ENCODE measurements around the gene OLFM1.

The OLFM1 gene

DNA sequence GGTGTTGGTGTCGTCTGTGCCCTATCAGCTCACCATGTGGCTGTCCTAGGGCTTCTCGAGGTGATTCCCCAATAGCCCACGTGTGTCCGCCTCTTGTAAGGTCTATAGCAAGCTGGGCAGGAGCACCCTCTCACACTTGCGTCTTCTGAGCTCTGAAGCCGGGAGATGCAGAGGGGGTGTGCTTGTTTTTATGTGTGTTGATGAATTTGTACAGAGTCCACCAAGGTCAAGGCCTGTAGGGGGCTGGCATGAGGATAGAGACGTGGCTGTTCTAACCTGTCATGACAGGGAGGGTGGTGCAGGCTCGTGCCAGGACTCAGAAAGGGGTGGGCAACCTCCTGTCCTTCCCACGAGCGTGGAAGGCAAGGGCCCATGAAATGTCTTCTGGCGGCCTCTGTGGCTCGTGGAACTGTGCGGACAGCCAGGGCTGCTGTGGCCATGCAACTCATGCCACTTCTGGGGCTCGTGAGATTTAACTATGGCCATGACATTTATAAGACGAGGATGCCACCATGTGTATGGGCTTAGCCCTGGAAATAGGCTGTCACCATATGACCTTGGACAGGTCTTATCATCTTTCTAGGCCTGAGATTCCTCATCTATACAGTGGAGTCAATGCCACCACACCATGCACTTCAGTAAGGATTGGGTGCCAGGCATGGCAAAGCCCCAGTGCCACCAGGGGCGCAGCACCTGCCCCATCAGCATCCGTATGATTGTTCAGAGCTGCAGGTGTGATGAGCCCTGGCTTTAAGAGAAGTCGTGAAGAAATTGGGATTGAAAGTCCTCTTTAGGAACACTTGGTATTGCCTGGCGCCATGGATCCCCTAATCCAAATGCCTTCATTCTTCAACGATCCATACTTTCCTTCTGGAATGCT lies 2.3 kb upstream of the OLFM1 start:
- no peak for TF ChIP-seq POLR2A (IDR thresholded peaks at IDR 0.05; ENCODE audit: low read depth, low read length)

GRCh38 chr9:135085830-135086546 lies 1.5 kb upstream of the OLFM1 start:
- FAIRE-seq, result peak; percentile 83
- TF ChIP-seq POLR2A (IDR thresholded peaks at IDR 0.05; ENCODE audit: low read depth, low read length), result no peak

More for the DNA sequence above, 2.3 kb upstream of the OLFM1 start:
- DNase-seq (ENCODE audit: insufficient read length, low spot score) (no peak), FAIRE-seq (no peak)

GRCh38 chr9:135086597-135087488 lies 625 bp upstream of the OLFM1 start:
- TF ChIP-seq POLR2A (IDR thresholded peaks at IDR 0.05; ENCODE audit: low read depth, low read length), result no peak
- DNase-seq (ENCODE audit: insufficient read length, low spot score) (no peak), FAIRE-seq (no peak)

More at GRCh38 chr9:135085830-135086546, 1.5 kb upstream of the OLFM1 start:
- peak; percentile 96 for DNase-seq (ENCODE audit: insufficient read length, low spot score)

DNA sequence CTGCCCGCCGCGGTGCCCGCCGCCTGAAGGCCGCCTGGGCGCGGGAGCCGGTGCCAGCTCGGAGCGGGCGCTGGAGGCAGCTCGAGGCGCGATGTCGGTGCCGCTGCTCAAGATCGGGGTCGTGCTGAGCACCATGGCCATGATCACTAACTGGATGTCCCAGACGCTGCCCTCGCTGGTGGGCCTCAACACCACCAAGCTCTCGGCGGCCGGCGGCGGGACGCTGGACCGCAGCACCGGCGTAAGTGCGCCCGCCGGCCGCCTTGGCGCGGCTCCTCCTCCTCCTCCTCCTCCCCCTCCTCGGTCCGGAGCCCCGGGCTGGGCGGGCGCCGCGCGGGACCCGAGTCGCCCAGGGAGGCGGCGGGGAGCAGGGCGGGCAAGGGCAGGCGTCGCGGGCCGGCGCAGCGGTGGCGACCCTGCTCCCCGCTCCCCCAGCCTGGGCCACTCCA lies 455 bp downstream of the OLFM1 start:
- no peak for FAIRE-seq
- TF ChIP-seq POLR2A (IDR thresholded peaks at IDR 0.05; ENCODE audit: low read depth, low read length), result no peak
- no peak for DNase-seq (ENCODE audit: insufficient read length, low spot score)

DNA sequence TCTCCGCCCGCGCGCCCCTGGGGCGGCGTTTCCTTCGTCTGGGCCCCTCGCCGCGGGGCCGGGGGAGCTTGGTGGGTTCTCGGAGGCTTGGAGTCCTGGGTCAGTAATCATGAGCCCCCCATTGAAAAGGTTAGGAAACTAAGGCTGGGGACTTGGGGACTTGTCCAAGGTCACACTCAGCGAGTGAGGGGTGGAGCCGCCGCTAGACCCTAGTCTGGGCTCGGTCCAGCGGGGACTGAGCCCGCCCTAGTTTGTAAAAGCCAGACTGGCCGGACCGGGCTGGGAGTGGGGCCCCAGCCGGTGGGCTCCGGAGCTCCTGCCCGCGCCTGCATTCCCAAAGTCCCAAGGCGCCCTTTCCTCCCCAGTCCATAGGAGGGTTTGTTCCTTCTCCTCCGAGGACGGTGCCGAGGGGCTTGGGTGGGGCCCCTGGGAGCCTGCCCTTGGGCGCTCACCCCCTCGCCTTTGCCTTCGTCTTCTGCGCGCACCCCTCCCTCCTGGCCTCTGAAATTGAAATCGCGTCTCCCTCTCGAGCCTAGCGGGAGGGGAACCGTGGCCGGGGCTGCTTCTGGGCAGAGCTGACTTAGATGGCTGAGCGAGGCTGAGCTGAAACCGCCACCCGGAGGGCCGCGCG lies 995 bp downstream of the OLFM1 start:
- TF ChIP-seq POLR2A (IDR thresholded peaks at IDR 0.05; ENCODE audit: low read depth, low read length), result no peak
- FAIRE-seq (no peak), DNase-seq (ENCODE audit: insufficient read length, low spot score) (no peak)

GRCh38 chr9:135088979-135089847 lies 1.7 kb downstream of the OLFM1 start:
- TF ChIP-seq POLR2A (IDR thresholded peaks at IDR 0.05; ENCODE audit: low read depth, low read length), result no peak
- DNase-seq (ENCODE audit: insufficient read length, low spot score) (no peak), FAIRE-seq (no peak)

DNA sequence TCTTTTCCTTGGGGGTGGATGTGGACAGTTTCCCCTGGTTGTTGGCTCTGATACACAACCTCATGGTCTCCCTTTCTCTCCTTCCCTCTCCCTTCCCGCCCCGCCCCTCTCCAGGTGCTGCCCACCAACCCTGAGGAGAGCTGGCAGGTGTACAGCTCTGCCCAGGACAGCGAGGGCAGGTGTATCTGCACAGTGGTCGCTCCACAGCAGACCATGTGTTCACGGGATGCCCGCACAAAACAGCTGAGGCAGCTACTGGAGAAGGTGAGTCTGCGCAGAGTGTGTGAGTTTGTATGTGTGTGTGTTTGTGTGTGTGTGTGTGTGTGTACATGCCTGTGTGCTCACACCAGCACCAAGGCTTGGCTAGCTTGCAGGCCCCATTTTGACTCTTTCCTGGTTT lies 2.6 kb downstream of the OLFM1 start:
- FAIRE-seq (no peak), DNase-seq (ENCODE audit: insufficient read length, low spot score) (no peak)
- no peak for TF ChIP-seq POLR2A (IDR thresholded peaks at IDR 0.05; ENCODE audit: low read depth, low read length)

DNA sequence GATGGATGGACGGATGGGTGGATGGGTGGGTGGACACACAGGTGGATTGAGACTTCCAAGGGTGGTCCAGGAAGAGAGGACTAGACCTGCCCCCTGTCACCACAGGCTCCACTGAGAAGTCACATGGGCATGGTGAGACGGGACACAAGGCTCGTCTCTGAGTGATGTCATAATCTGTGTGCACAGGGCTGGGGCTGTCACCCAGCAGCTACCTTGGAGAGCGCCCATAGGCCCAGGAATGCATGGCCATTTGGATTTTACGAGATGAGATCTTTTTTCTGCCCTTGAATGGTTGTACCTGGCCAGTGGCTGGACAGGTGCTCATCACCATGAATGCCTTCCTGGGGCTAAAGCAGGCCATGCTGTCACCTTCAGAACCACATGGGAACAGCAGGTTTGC lies 3.1 kb downstream of the OLFM1 start:
- FAIRE-seq, result no peak
- TF ChIP-seq POLR2A (IDR thresholded peaks at IDR 0.05; ENCODE audit: low read depth, low read length), result no peak
- DNase-seq (ENCODE audit: insufficient read length, low spot score), result peak; percentile 48

DNA sequence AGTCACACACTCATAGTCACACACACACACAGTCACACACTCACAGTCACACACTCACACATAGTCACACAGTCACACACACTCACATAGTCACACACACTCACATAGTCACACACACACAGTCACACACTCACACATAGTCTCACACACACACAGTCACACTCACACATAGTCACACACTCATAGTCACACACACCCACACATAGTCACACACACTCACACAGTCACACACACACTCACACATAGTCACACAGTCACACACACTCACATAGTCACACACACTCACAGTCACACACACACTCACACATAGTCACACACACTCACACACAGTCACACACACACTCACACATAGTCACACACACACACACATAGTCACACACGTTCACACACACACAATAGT lies 4.1 kb downstream of the OLFM1 start:
- DNase-seq (ENCODE audit: insufficient read length, low spot score) (no peak), FAIRE-seq (no peak)
- TF ChIP-seq POLR2A (IDR thresholded peaks at IDR 0.05; ENCODE audit: low read depth, low read length), result no peak

GRCh38 chr9:135093111-135093510 lies 5.6 kb downstream of the OLFM1 start:
- FAIRE-seq (no peak), DNase-seq (ENCODE audit: insufficient read length, low spot score) (no peak)
- no peak for TF ChIP-seq POLR2A (IDR thresholded peaks at IDR 0.05; ENCODE audit: low read depth, low read length)

GRCh38 chr9:135093911-135094584 lies 6.6 kb downstream of the OLFM1 start:
- TF ChIP-seq POLR2A (IDR thresholded peaks at IDR 0.05; ENCODE audit: low read depth, low read length), result no peak
- no peak for DNase-seq (ENCODE audit: insufficient read length, low spot score)
- FAIRE-seq, result no peak

All from H54 (cell line).